ENCODE data around the gene PGRMC1. TPM values are rescaled to one million over a fixed set of nuclear protein-coding genes. Genes with fewer than 3 reads are reported as not detected.
"Not testable (repeated sequence)": the region's sequence is repeated elsewhere in the genome, so short reads cannot be mapped to it uniquely, and the experiment has no call there.

PGRMC1 gene
- total and polyA plus RNA-seq, 12 donors = 82.8 to 745 (median 249) TPM

- Histone ChIP-seq H3K4me1 (replicated peaks in 1 of 2) (no peaks in the 10 kb centered on the region), H3K27me3 (no peaks in the 10 kb centered on the region), H3K36me3 (replicated peaks in 1 of 2) (no peaks in the 10 kb centered on the region), H3K9me3 (replicated peaks in 1 of 3) (no peaks in the 10 kb centered on the region), H3K4me3 (no peak overlapping the region), H3K27ac (no peak overlapping the region)
- intact Hi-C loops (cut with DNase I) = no loop called here
- TF ChIP-seq CTCF (IDR thresholded peaks at IDR 0.05) (peak in 2 of 6 experiments; percentile 21 to 29), POLR2A (IDR thresholded peaks at IDR 0.05) (no peak)
- WGBS, 4 donors = 50 to 70% (median 60%) methylated on average over 3 to 5 of the region's 5 CpGs
- no peak for DNase-seq
Observed at GRCh38 chrX:119194621-119195020, 41.5 kb upstream of the PGRMC1 start.

DNA sequence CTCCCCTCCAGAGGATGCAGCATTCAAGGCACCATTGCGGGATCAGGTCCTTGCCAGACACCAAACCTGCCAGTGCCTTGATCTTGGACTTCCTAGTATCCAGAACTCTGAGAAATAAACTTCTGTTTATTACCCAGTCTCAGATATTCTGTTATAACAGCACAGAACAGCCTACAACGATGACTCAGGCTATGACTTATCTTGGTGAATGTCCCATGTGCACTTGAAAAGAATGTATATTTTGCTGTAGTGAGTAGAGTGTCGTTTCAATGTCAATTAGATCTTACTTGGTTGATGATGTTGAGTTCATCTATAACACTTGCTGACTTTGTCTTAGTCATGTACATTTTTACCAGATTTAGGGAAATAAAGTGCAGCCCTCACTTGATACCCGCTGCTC is 34.5 kb upstream of the PGRMC1 start:
- TF ChIP-seq CTCF (IDR thresholded peaks at IDR 0.05) (no peak), POLR2A (IDR thresholded peaks at IDR 0.05) (no peak)
- Histone ChIP-seq H3K4me3 (no peak overlapping the region), H3K9me3 (replicated peaks in 1 of 3) (no peaks in the 10 kb centered on the region), H3K36me3 (replicated peaks in 1 of 2) (no peaks in the 10 kb centered on the region), H3K27ac (no peak overlapping the region), H3K27me3 (no peaks in the 10 kb centered on the region), H3K4me1 (replicated peaks in 1 of 2) (no peaks in the 10 kb centered on the region)
- WGBS, 4 donors = 74 to 91% (median 79%) methylated on average over 4 of the region's 4 CpGs
- no peak for DNase-seq
- intact Hi-C loops (cut with DNase I) = no loop called here

GRCh38 chrX:119206203-119206602 is 29.9 kb upstream of the PGRMC1 start:
- TF ChIP-seq POLR2A (IDR thresholded peaks at IDR 0.05) (no peak), CTCF (IDR thresholded peaks at IDR 0.05) (no peak)
- WGBS, 4 donors = 66 to 74% (median 74%) methylated on average over 5 of the region's 5 CpGs; no CpG with 5 or more reads in 1 of the 4 donors
- no peaks in the 10 kb centered on the region for H3K36me3 ChIP-seq (replicated peaks in 1 of 2)
- H3K4me3 ChIP-seq = no peak overlapping the region
- no peaks in the 10 kb centered on the region for H3K4me1 ChIP-seq (replicated peaks in 1 of 2)
- intact Hi-C loops (cut with DNase I) = no loop called here
- DNase-seq = no peak
- H3K27ac ChIP-seq = no peak overlapping the region
- H3K27me3 ChIP-seq = peaks cover 5% of the 10 kb centered on the region
- H3K9me3 ChIP-seq (replicated peaks in 1 of 3) = no peaks in the 10 kb centered on the region

- H3K4me3 ChIP-seq; intact Hi-C loops (cut with DNase I): not testable (repeated sequence)
- WGBS, 4 donors = 60 to 83% (median 73%) methylated on average over 2 to 10 of the region's 10 CpGs
Observed at GRCh38 chrX:119207483-119207882, 28.6 kb upstream of the PGRMC1 start.

GRCh38 chrX:119208401-119209057 is 27.6 kb upstream of the PGRMC1 start:
- H3K27me3 ChIP-seq = peaks cover 14% of the 10 kb centered on the region
- intact Hi-C loops (cut with DNase I) = no loop called here
- no peaks in the 10 kb centered on the region for H3K9me3 ChIP-seq (replicated peaks in 1 of 3)
- TF ChIP-seq POLR2A (IDR thresholded peaks at IDR 0.05) = no peak
- no peak overlapping the region for H3K27ac ChIP-seq
- H3K4me1 ChIP-seq (replicated peaks in 1 of 2) = no peaks in the 10 kb centered on the region
- H3K36me3 ChIP-seq (replicated peaks in 1 of 2) = no peaks in the 10 kb centered on the region
- DNase-seq = no peak
- H3K4me3 ChIP-seq = no peak overlapping the region
- 83 to 95% (median 89%) methylated on average over 21 to 37 of the region's 37 CpGs; no CpG with 5 or more reads in 1 of the 4 donors for WGBS, 4 donors

More at GRCh38 chrX:119207483-119207882, 28.6 kb upstream of the PGRMC1 start:
- not testable (repeated sequence) for H3K4me1 ChIP-seq (replicated peaks in 1 of 2); H3K36me3 ChIP-seq (replicated peaks in 1 of 2); H3K27ac ChIP-seq; H3K27me3 ChIP-seq; H3K9me3 ChIP-seq (replicated peaks in 1 of 3); DNase-seq

GRCh38 chrX:119210931-119211648 is 25.0 kb upstream of the PGRMC1 start:
- WGBS, 4 donors = 86 to 100% (median 93%) methylated on average over 1 to 30 of the region's 30 CpGs
- not testable (repeated sequence) for H3K36me3 ChIP-seq (replicated peaks in 1 of 2); H3K4me1 ChIP-seq (replicated peaks in 1 of 2); DNase-seq; H3K27ac ChIP-seq; H3K4me3 ChIP-seq; H3K9me3 ChIP-seq (replicated peaks in 1 of 3)
- intact Hi-C loops (cut with DNase I) = loop anchor here in 1 of 2 donors (10.0 kb wide), 1 partner anchor 66 kb away; no protein-coding TSS in a partner anchor
- peaks cover 14% of the 10 kb centered on the region for H3K27me3 ChIP-seq

Data from adrenal gland (tissue), 12 donors.